ENCODE results near the gene B4GALT2. TPM values are rescaled to one million over a fixed set of nuclear protein-coding genes. Genes with fewer than 3 reads are reported as not detected.

The B4GALT2 gene
- total RNA-seq, 1 donor from 2014 or later: 56.6 TPM

GRCh38 chr1:43987159-43987902 lies 8.3 kb downstream of the B4GALT2 start:
- peaks cover 18% of the 10 kb centered on the region for H3K4me1 Mint-ChIP-seq (ENCODE audit: low read depth, unreplicated experiment)
- H3K27me3 Mint-ChIP-seq (ENCODE audit: low read depth, unreplicated experiment): no peaks in the 10 kb centered on the region
- Histone ChIP-seq H3K27me3 (ENCODE audit: insufficient read depth, low read length) (no peaks in the 10 kb centered on the region), H3K4me3 (ENCODE audit: insufficient read depth, low read depth, low read length) (no peak overlapping the region), H3K4me1 (ENCODE audit: insufficient read depth, low read length) (peaks cover 9% of the 10 kb centered on the region), H4K20me1 (ENCODE audit: insufficient read depth, low read length) (peaks cover 42% of the 10 kb centered on the region), H3K79me2 (ENCODE audit: insufficient read depth, low read length) (peaks cover 11% of the 10 kb centered on the region), H3K4me2 (ENCODE audit: low read length) (no peak overlapping the region), H3K9me3 (ENCODE audit: insufficient read depth, low read depth, low read length) (no peaks in the 10 kb centered on the region), H3K27ac (ENCODE audit: low read depth, low read length) (no peak overlapping the region), H3K9ac (ENCODE audit: low read length) (no peak overlapping the region), H2AFZ (ENCODE audit: low read depth, low read length) (no peak overlapping the region), H3K36me3 (ENCODE audit: insufficient read depth, low read length) (no peaks in the 10 kb centered on the region)
- TF ChIP-seq EZH2 (IDR thresholded peaks at IDR 0.05; ENCODE audit: insufficient read depth, low read length): no peak
- no peak for TF ChIP-seq CTCF (IDR thresholded peaks at IDR 0.05; ENCODE audit: insufficient read depth, low read depth, low read length)
- peak; percentile 18 for DNase-seq (ENCODE audit: low read depth)
- H3K4me3 Mint-ChIP-seq (ENCODE audit: unreplicated experiment): no peak overlapping the region
- FAIRE-seq: no peak
- no peak overlapping the region for H3K27ac Mint-ChIP-seq (ENCODE audit: unreplicated experiment)
- H3K9me3 Mint-ChIP-seq (ENCODE audit: unreplicated experiment): no peaks in the 10 kb centered on the region
- H3K36me3 Mint-ChIP-seq (ENCODE audit: low read depth, unreplicated experiment): peaks cover 20% of the 10 kb centered on the region

DNA sequence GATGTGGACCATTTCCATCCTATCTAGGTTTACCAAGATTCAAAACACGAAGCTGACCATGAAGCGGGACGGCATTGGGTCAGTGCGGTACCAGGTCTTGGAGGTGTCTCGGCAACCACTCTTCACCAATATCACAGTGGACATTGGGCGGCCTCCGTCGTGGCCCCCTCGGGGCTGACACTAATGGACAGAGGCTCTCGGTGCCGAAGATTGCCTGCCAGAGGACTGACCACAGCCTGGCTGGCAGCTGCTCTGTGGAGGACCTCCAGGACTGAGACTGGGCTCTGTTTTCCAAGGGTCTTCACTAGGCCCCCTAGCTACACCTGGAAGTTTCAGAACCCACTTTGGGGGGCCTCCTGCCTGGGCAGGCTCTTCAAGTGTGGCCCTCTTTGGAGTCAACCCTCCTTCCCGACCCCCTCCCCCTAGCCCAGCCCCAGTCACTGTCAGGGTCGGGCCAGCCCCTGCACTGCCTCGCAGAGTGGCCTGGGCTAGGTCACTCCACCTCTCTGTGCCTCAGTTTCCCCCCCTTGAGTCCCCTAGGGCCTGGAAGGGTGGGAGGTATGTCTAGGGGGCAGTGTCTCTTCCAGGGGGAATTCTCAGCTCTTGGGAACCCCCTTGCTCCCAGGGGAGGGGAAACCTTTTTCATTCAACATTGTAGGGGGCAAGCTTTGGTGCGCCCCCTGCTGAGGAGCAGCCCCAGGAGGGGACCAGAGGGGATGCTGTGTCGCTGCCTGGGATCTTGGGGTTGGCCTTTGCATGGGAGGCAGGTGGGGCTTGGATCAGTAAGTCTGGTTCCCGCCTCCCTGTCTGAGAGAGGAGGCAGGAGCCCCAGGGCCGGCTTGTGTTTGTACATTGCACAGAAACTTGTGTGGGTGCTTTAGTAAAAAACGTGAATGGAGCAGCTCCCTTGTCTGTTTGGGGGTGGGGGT lies 11.5 kb downstream of the B4GALT2 start:
- no peaks in the 10 kb centered on the region for H3K27me3 Mint-ChIP-seq (ENCODE audit: low read depth, unreplicated experiment)
- peak overlapping the region; percentile 78 for H3K27ac Mint-ChIP-seq (ENCODE audit: unreplicated experiment)
- Histone ChIP-seq H3K4me3 (ENCODE audit: insufficient read depth, low read depth, low read length) (peak overlapping the region; percentile 64), H3K27ac (ENCODE audit: low read depth, low read length) (no peak overlapping the region), H2AFZ (ENCODE audit: low read depth, low read length) (peak overlapping the region; percentile 92), H3K4me2 (ENCODE audit: low read length) (peak overlapping the region; percentile 98), H3K27me3 (ENCODE audit: insufficient read depth, low read length) (no peaks in the 10 kb centered on the region), H3K9me3 (ENCODE audit: insufficient read depth, low read depth, low read length) (no peaks in the 10 kb centered on the region), H3K79me2 (ENCODE audit: insufficient read depth, low read length) (no peaks in the 10 kb centered on the region), H3K9ac (ENCODE audit: low read length) (peak overlapping the region; percentile 74), H4K20me1 (ENCODE audit: insufficient read depth, low read length) (peaks cover 12% of the 10 kb centered on the region), H3K4me1 (ENCODE audit: insufficient read depth, low read length) (peaks cover 6% of the 10 kb centered on the region), H3K36me3 (ENCODE audit: insufficient read depth, low read length) (no peaks in the 10 kb centered on the region)
- peak overlapping the region; percentile 88 for H3K4me3 Mint-ChIP-seq (ENCODE audit: unreplicated experiment)
- FAIRE-seq: no peak
- peaks cover 12% of the 10 kb centered on the region for H3K36me3 Mint-ChIP-seq (ENCODE audit: low read depth, unreplicated experiment)
- DNase-seq (ENCODE audit: low read depth): no peak
- no peak for TF ChIP-seq EZH2 (IDR thresholded peaks at IDR 0.05; ENCODE audit: insufficient read depth, low read length)
- TF ChIP-seq CTCF (IDR thresholded peaks at IDR 0.05; ENCODE audit: insufficient read depth, low read depth, low read length): no peak
- peaks cover 2% of the 10 kb centered on the region for H3K9me3 Mint-ChIP-seq (ENCODE audit: unreplicated experiment)
- H3K4me1 Mint-ChIP-seq (ENCODE audit: low read depth, unreplicated experiment): peaks cover 15% of the 10 kb centered on the region
